Keratinocyte (primary cell): ENCODE measurements around the gene CEP63. TPM values are rescaled to one million over a fixed set of nuclear protein-coding genes. Genes with fewer than 3 reads are reported as not detected.

Experiments
- DNase-seq: peaks from one replicate; pipeline ENCODE4 v3.0.0-alpha.2; 2011; ENCODE audit warnings: low read depth, missing footprints, low spot score
- FAIRE-seq: peaks from 2 replicates; lab custom pipeline; 2011; peaks lifted over from hg19 to GRCh38; lab: Jason Lieb, UNC
- H2AFZ ChIP-seq: 2 replicates; pipeline ENCODE4 v1.6.0; 2012; ENCODE audit warnings: low read length, control low read depth, inconsistent platforms; ENCODE audit not compliant: control insufficient read depth
- H3K27ac ChIP-seq: 2 replicates; pipeline ENCODE4 v1.5.1; 2011; ENCODE audit warnings: low read length; ENCODE audit not compliant: control insufficient read depth, insufficient read depth
- H3K27me3 ChIP-seq: 3 replicates; pipeline ENCODE4 v1.6.0; 2011; ENCODE audit warnings: low read length; ENCODE audit not compliant: control insufficient read depth, insufficient read depth; ENCODE audit errors: extremely low read depth
- H3K36me3 ChIP-seq, 2 experiments: 2 replicates in 1 of 2; 3 replicates in 1 of 2; pipeline ENCODE4 v1.5.1; 2011; ENCODE audit warnings: low read length in 2 of 2, mild to moderate bottlenecking in 1 of 2; ENCODE audit not compliant: control insufficient read depth in 2 of 2, insufficient read depth in 2 of 2; ENCODE audit errors: extremely low read depth in 1 of 2
- H3K4me1 ChIP-seq: 3 replicates; pipeline ENCODE4 v1.5.1; 2011; ENCODE audit warnings: low read length; ENCODE audit not compliant: control insufficient read depth, insufficient read depth; ENCODE audit errors: extremely low read depth
- H3K4me2 ChIP-seq: 3 replicates; pipeline ENCODE4 v1.6.0; 2011; ENCODE audit warnings: low read depth, low read length; ENCODE audit not compliant: control insufficient read depth, insufficient read depth; ENCODE audit errors: extremely low read depth
- H3K4me3 ChIP-seq, 3 experiments: fragments of 200-600 bp in 1 of 3; sonication (generic) in 1 of 3; 2 replicates in 2 of 3; 3 replicates in 1 of 3; pipeline ENCODE4 v1.5.1; 2011 to 2016; ENCODE audit warnings: low read length in 3 of 3, mild to moderate bottlenecking in 3 of 3, control low read depth in 2 of 3, inconsistent platforms in 1 of 3, low read depth in 1 of 3, mixed read lengths in 1 of 3, mixed run types in 1 of 3, moderate library complexity in 1 of 3; ENCODE audit not compliant: control insufficient read depth in 2 of 3, insufficient read depth in 2 of 3; ENCODE audit errors: extremely low read depth in 1 of 3
- H3K79me2 ChIP-seq: 2 replicates; pipeline ENCODE4 v1.6.0; 2012; ENCODE audit warnings: low read length; ENCODE audit not compliant: control insufficient read depth, insufficient read depth
- H3K9ac ChIP-seq: 3 replicates; pipeline ENCODE4 v1.6.0; 2011; ENCODE audit warnings: low read length; ENCODE audit not compliant: control insufficient read depth, insufficient read depth; ENCODE audit errors: extremely low read depth
- H3K9me1 ChIP-seq: 3 replicates; pipeline ENCODE4 v1.6.0; 2011; ENCODE audit warnings: low read length; ENCODE audit not compliant: control insufficient read depth, insufficient read depth; ENCODE audit errors: extremely low read depth
- H3K9me3 ChIP-seq: 2 replicates; pipeline ENCODE4 v1.5.1; 2012; ENCODE audit warnings: low read depth, low read length; ENCODE audit not compliant: control insufficient read depth
- H4K20me1 ChIP-seq: 3 replicates; pipeline ENCODE4 v1.6.0; 2011; ENCODE audit warnings: low read length; ENCODE audit not compliant: control insufficient read depth, insufficient read depth; ENCODE audit errors: extremely low read depth
- CTCF ChIP-seq, 3 experiments: IDR thresholded peaks in 1 of 3; conservative IDR thresholded peaks in 1 of 3; optimal IDR thresholded peaks in 1 of 3; 2 replicates in 2 of 3; 3 replicates in 1 of 3; pipeline versions ENCODE3 to v1.5.1; 2011; ENCODE audit warnings: low read length in 3 of 3, mild to moderate bottlenecking in 3 of 3, moderate library complexity in 2 of 3, control low read depth in 1 of 3, inconsistent platforms in 1 of 3; ENCODE audit not compliant: insufficient read depth in 2 of 3; ENCODE audit errors: extremely low read depth in 1 of 3
- EZH2 ChIP-seq: IDR thresholded peaks from one replicate; pipeline ENCODE4 v1.6.1; 2012; ENCODE audit warnings: inconsistent platforms, mild to moderate bottlenecking, low read length, moderate library complexity
- dilution Hi-C: fragments of 300-500 bp; cut with MboI; formaldehyde crosslinking; loops from one replicate; pipeline ENCODE4 v1.7.0; 2020; ENCODE audit warnings: low sequenced_read_pairs; ENCODE audit not compliant: extremely low pct_ligation_motif_present
- polyA plus RNA-seq, 5 experiments: library from polyadenylated mRNA; depleted of rRNA in 3 of 5; stranded (reverse) in 3 of 5; stranded (forward) in 1 of 5; unstranded in 1 of 5; fragments of >200 nt; gene quantifications; 1 replicate in 1 of 5; 2 replicates in 3 of 5; 3 replicates in 1 of 5; pipeline versions ENCODE4 v1.2.1 to v1.2.3, GENCODE V29; 2011 to 2012; ENCODE audit warnings: missing spikeins in 2 of 5, low read depth in 1 of 5, low replicate concordance in 1 of 5

Gene CEP63
- polyA plus RNA-seq, 1 donor (not counting 4 experiments of a cell fraction or from before 2014, with no cell fraction given) = 10.1 TPM

GRCh38 chr3:134486577-134487041, 752 bp downstream of the CEP63 start:
- peaks cover 36% of the 10 kb centered on the region for H3K4me1 ChIP-seq
- H3K27ac ChIP-seq = peak overlapping the region; percentile 92
- peak overlapping the region; percentile 90 for H3K4me2 ChIP-seq
- peaks cover 0 to 2% of the 10 kb centered on the region in 2 experiments for H3K36me3 ChIP-seq
- no peaks in the 10 kb centered on the region for H3K27me3 ChIP-seq
- H3K9me3 ChIP-seq = no peaks in the 10 kb centered on the region
- no peak for TF ChIP-seq CTCF (optimal IDR thresholded peaks at IDR 0.05 in 1 of 3, IDR thresholded peaks at IDR 0.05 in 1 of 3, conservative IDR thresholded peaks at IDR 0.05 in 1 of 3; ENCODE audit: extremely low read depth in 1 of 3, insufficient read depth in 2 of 3, low read length in 3 of 3)
- TF ChIP-seq EZH2 = no peak
- peaks cover 32% of the 10 kb centered on the region for H3K79me2 ChIP-seq
- no peaks in the 10 kb centered on the region for H4K20me1 ChIP-seq
- H2AFZ ChIP-seq = peak overlapping the region; percentile 91
- dilution Hi-C loops = no loop called here
- H3K9ac ChIP-seq = peak overlapping the region; percentile 94
- no peaks in the 10 kb centered on the region for H3K9me1 ChIP-seq
- DNase-seq (no peak), FAIRE-seq (no peak)
- H3K4me3 ChIP-seq = peak overlapping the region; percentile 62 to 82 (median 77)

- Histone ChIP-seq H3K79me2 (peaks cover 34% of the 10 kb centered on the region), H3K27ac (no peak overlapping the region), H4K20me1 (no peaks in the 10 kb centered on the region), H3K4me2 (peak overlapping the region; percentile 90), H3K27me3 (no peaks in the 10 kb centered on the region), H3K4me1 (peaks cover 34% of the 10 kb centered on the region), H3K4me3 (peak overlapping the region; percentile 62 to 82 (median 77)), H2AFZ (peak overlapping the region; percentile 8), H3K36me3 (no peaks in the 10 kb centered on the region), H3K9ac (peak overlapping the region; percentile 94), H3K9me3 (no peaks in the 10 kb centered on the region), H3K9me1 (no peaks in the 10 kb centered on the region)
- no peak for TF ChIP-seq CTCF (optimal IDR thresholded peaks at IDR 0.05 in 1 of 3, IDR thresholded peaks at IDR 0.05 in 1 of 3, conservative IDR thresholded peaks at IDR 0.05 in 1 of 3; ENCODE audit: extremely low read depth in 1 of 3, insufficient read depth in 2 of 3, low read length in 3 of 3)
- no peak for TF ChIP-seq EZH2
- FAIRE-seq (no peak), DNase-seq (no peak)
- dilution Hi-C loops = no loop called here
Observed at GRCh38 chr3:134487406-134487805, 1.5 kb downstream of the CEP63 start.
